ENCODE measurements around the gene KLHL13. TPM values are rescaled to one million over a fixed set of nuclear protein-coding genes. Genes with fewer than 3 reads are reported as not detected.

The KLHL13 gene
- total RNA-seq, 2 experiments from 2014 or later: 1.3 to 1.5 TPM

GRCh38 chrX:117892469-117892868, 224.1 kb downstream of the KLHL13 start:
- H3K9me3 Mint-ChIP-seq: no peaks in the 10 kb centered on the region
- CTCF ChIA-PET: no interaction called here
- H3K36me3 Mint-ChIP-seq (ENCODE audit: low read depth): no peaks in the 10 kb centered on the region
- intact Hi-C loops (cut with micrococcal nuclease): no loop called here
- H3K4me1 Mint-ChIP-seq (ENCODE audit: low read depth): no peaks in the 10 kb centered on the region
- no peak overlapping the region for H3K27ac Mint-ChIP-seq
- no peak overlapping the region for H3K4me3 Mint-ChIP-seq
- no peaks in the 10 kb centered on the region for H3K27me3 Mint-ChIP-seq (ENCODE audit: low read depth)
- no peak for DNase-seq

GRCh38 chrX:117871796-117872195, 244.8 kb downstream of the KLHL13 start:
- CTCF ChIA-PET: no interaction called here
- Mint-ChIP-seq H3K9me3 (peaks cover 7% of the 10 kb centered on the region), H3K27me3 (ENCODE audit: low read depth) (no peaks in the 10 kb centered on the region), H3K4me3 (no peak overlapping the region), H3K4me1 (ENCODE audit: low read depth) (no peaks in the 10 kb centered on the region), H3K27ac (no peak overlapping the region), H3K36me3 (ENCODE audit: low read depth) (no peaks in the 10 kb centered on the region)
- intact Hi-C loops (cut with micrococcal nuclease): no loop called here
- no peak for DNase-seq

DNA sequence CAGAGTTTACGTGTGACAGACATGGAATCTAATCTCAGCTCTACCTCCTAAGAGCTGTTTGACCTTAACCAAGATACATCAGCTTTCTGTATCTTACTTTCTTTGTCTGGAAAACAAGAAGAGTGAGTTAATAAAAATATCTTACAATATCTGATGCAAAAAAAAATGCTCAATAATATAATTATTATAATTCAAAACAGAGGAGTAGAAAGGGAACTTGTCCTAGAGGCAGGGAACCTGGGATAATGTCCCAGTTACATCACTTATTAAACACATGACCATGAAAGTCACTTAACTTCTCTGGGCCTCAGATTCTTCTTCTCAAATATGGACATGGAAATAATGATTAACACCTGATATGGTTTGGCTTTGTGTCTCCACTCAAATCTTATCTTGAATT, 256.1 kb downstream of the KLHL13 start:
- Mint-ChIP-seq H3K27ac (no peak overlapping the region), H3K36me3 (ENCODE audit: low read depth) (no peaks in the 10 kb centered on the region), H3K4me1 (ENCODE audit: low read depth) (no peaks in the 10 kb centered on the region), H3K4me3 (no peak overlapping the region), H3K27me3 (ENCODE audit: low read depth) (no peaks in the 10 kb centered on the region), H3K9me3 (no peaks in the 10 kb centered on the region)
- intact Hi-C loops (cut with micrococcal nuclease): no loop called here
- DNase-seq: no peak
- CTCF ChIA-PET: no interaction called here

GRCh38 chrX:117854806-117855205, 261.8 kb downstream of the KLHL13 start:
- Mint-ChIP-seq H3K4me3 (no peak overlapping the region), H3K9me3 (no peaks in the 10 kb centered on the region), H3K27me3 (ENCODE audit: low read depth) (no peaks in the 10 kb centered on the region), H3K4me1 (ENCODE audit: low read depth) (no peaks in the 10 kb centered on the region), H3K36me3 (ENCODE audit: low read depth) (no peaks in the 10 kb centered on the region), H3K27ac (no peak overlapping the region)
- CTCF ChIA-PET: no interaction called here
- intact Hi-C loops (cut with micrococcal nuclease): no loop called here
- no peak for DNase-seq

- Mint-ChIP-seq H3K27me3 (ENCODE audit: low read depth) (no peaks in the 10 kb centered on the region), H3K4me1 (ENCODE audit: low read depth) (no peaks in the 10 kb centered on the region), H3K36me3 (ENCODE audit: low read depth) (no peaks in the 10 kb centered on the region), H3K4me3 (no peak overlapping the region), H3K9me3 (no peaks in the 10 kb centered on the region), H3K27ac (no peak overlapping the region)
- intact Hi-C loops (cut with micrococcal nuclease): no loop called here
- no peak for DNase-seq
- CTCF ChIA-PET: no interaction called here
Measured at GRCh38 chrX:117851025-117851424, 265.6 kb downstream of the KLHL13 start.

Other genes starting within 250 kb of the KLHL13 start
- gene WDR44, start 229.3 kb upstream of the KLHL13 start, total RNA-seq: 1 to 10 TPM; 4.0 to 5.4 TPM